ENCODE measurements around the gene BIN1. TPM values are rescaled to one million over a fixed set of nuclear protein-coding genes. Genes with fewer than 3 reads are reported as not detected.

BIN1 gene
- total RNA-seq, 1 experiment from 2014 or later, result 31.8 TPM

DNA sequence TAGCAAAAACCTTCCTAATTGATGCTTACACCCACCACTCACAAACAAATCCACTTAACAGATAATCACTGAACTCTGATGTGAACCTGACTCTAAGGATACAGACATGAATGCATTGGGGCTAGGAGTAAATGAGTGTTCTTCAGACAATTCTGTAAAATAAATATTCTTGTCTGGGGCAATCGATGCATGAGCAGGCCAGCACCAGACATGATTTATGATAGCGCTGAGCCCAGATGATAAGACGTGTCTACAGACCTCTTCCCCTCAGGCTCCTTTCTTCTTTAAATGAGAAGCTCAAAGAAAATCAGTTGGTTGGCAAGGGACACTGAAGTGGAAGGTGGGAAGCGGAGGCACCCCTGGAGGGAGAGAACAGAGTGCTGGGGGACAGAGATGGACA is 27.3 kb upstream of the BIN1 start:
- POLR2A ChIA-PET, result no interaction called here
- no peaks in the 10 kb centered on the region for H3K79me2 ChIP-seq (ENCODE audit: insufficient read depth, low read length)
- RAD21 ChIA-PET (ENCODE audit: low non-redundant PET in 1 of 2, low total read pairs in 2 of 2, uncharacterized antibody in 2 of 2, unreplicated experiment in 2 of 2), result no interaction called here
- H3K27me3 ChIP-seq (ENCODE audit: insufficient read depth, low read length), result no peaks in the 10 kb centered on the region
- intact Hi-C loops (cut with micrococcal nuclease), result no loop called here
- ATAC-seq (no peak), DNase-seq (ENCODE audit: low read depth, low spot score) (no peak)
- H3K4me2 ChIP-seq (ENCODE audit: low read length), result no peak overlapping the region
- H3K9me2 ChIP-seq (ENCODE audit: insufficient read depth), result no peaks in the 10 kb centered on the region
- TF ChIP-seq ELF1 (IDR thresholded peaks at IDR 0.05; ENCODE audit: borderline replicate concordance, low read depth), result no peak
- TF ChIP-seq, protein P1, sequence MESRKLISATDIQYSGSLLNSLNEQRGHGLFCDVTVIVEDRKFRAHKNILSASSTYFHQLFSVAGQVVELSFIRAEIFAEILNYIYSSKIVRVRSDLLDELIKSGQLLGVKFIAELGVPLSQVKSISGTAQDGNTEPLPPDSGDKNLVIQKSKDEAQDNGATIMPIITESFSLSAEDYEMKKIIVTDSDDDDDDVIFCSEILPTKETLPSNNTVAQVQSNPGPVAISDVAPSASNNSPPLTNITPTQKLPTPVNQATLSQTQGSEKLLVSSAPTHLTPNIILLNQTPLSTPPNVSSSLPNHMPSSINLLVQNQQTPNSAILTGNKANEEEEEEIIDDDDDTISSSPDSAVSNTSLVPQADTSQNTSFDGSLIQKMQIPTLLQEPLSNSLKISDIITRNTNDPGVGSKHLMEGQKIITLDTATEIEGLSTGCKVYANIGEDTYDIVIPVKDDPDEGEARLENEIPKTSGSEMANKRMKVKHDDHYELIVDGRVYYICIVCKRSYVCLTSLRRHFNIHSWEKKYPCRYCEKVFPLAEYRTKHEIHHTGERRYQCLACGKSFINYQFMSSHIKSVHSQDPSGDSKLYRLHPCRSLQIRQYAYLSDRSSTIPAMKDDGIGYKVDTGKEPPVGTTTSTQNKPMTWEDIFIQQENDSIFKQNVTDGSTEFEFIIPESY (IDR thresholded peaks at IDR 0.05; ENCODE audit: extremely low read depth, insufficient replicate concordance, low read length), result no peak
- no peak for TF ChIP-seq SP1 (IDR thresholded peaks at IDR 0.05; ENCODE audit: low read depth)
- TF ChIP-seq SIN3A (IDR thresholded peaks at IDR 0.05; ENCODE audit: low read depth), result no peak
- no peak for TF ChIP-seq SRF (IDR thresholded peaks at IDR 0.05; ENCODE audit: low read depth)
- no peak for TF ChIP-seq ZFX (IDR thresholded peaks at IDR 0.05)
- no peak for TF ChIP-seq TCF7L2 (IDR thresholded peaks at IDR 0.05; ENCODE audit: borderline replicate concordance, extremely low read depth, insufficient read depth, insufficient read length)
- H3K9me3 ChIP-seq (ENCODE audit: control insufficient read depth in 1 of 2, insufficient read depth in 1 of 2, low read depth in 1 of 2, low read length in 2 of 2), result no peaks in the 10 kb centered on the region
- CTCF ChIA-PET, result no interaction called here
- peaks cover under 1 to 1% of the 10 kb centered on the region in 2 experiments; a peak in 2 of 4 replicates for H3K4me1 ChIP-seq (ENCODE audit: control insufficient read depth in 1 of 2, insufficient read depth in 2 of 2, low read length in 2 of 2)
- H3K36me3 ChIP-seq (ENCODE audit: control insufficient read depth in 1 of 2, insufficient read depth in 2 of 2, low read length in 2 of 2), result no peaks in the 10 kb centered on the region
- H3K9ac ChIP-seq (ENCODE audit: low read length), result no peak overlapping the region
- H3K4me3 ChIP-seq (replicated peaks in 1 of 2; ENCODE audit: low read depth in 1 of 2, low read length in 2 of 2), result no peak overlapping the region
- no peak overlapping the region for H3K27ac ChIP-seq (ENCODE audit: low read depth, low read length)
- BruUV-seq (replicated peaks), result no TSS peak
- no peak overlapping the region for H2AFZ ChIP-seq (ENCODE audit: low read depth, low read length, poor library complexity, severe bottlenecking)
- no peaks in the 10 kb centered on the region for H4K20me1 ChIP-seq (ENCODE audit: insufficient read depth)

DNA sequence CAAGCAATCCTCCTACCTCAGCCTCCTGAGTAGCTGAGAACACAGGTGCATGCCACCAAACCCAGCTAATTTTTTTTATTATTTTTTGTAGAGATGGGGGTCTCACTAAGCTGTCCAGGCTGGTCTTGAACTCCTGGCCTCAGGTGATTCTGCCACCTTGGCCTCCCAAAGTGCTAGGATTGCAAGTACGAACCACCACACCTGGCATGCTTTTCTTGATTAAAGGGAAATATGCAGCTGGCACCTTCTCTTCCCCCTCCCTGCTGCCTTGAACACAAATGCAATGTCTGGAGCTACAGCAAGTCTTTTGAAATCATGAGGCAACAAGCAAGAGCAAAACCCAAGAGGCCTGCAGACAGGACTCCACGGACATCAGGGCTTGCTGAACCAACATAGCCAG is 26.8 kb upstream of the BIN1 start:
- peaks cover 4 to 6% of the 10 kb centered on the region in 2 experiments; a peak in 3 of 4 replicates for H3K4me1 ChIP-seq (ENCODE audit: control insufficient read depth in 1 of 2, insufficient read depth in 2 of 2, low read length in 2 of 2)
- H3K79me2 ChIP-seq (ENCODE audit: insufficient read depth, low read length), result no peaks in the 10 kb centered on the region
- H3K4me3 ChIP-seq (replicated peaks in 1 of 2; ENCODE audit: low read depth in 1 of 2, low read length in 2 of 2), result no peak overlapping the region
- DNase-seq (ENCODE audit: low read depth, low spot score) (no peak), ATAC-seq (no peak)
- intact Hi-C loops (cut with micrococcal nuclease), result no loop called here
- H3K9me2 ChIP-seq (ENCODE audit: insufficient read depth), result no peaks in the 10 kb centered on the region
- ChIA-PET CTCF (no interaction called here), POLR2A (no interaction called here), RAD21 (ENCODE audit: low non-redundant PET in 1 of 2, low total read pairs in 2 of 2, uncharacterized antibody in 2 of 2, unreplicated experiment in 2 of 2) (no interaction called here)
- H3K36me3 ChIP-seq (ENCODE audit: control insufficient read depth in 1 of 2, insufficient read depth in 2 of 2, low read length in 2 of 2), result no peaks in the 10 kb centered on the region
- no peaks in the 10 kb centered on the region for H4K20me1 ChIP-seq (ENCODE audit: insufficient read depth)
- H3K27me3 ChIP-seq (ENCODE audit: insufficient read depth, low read length), result no peaks in the 10 kb centered on the region
- no peaks in the 10 kb centered on the region for H3K9me3 ChIP-seq (ENCODE audit: control insufficient read depth in 1 of 2, insufficient read depth in 1 of 2, low read depth in 1 of 2, low read length in 2 of 2)
- no peak overlapping the region for H3K4me2 ChIP-seq (ENCODE audit: low read length)
- no TSS peak for BruUV-seq (replicated peaks)
- no peak overlapping the region for H3K27ac ChIP-seq (ENCODE audit: low read depth, low read length)
- no peak overlapping the region for H3K9ac ChIP-seq (ENCODE audit: low read length)
- no peak overlapping the region for H2AFZ ChIP-seq (ENCODE audit: low read depth, low read length, poor library complexity, severe bottlenecking)
- TF ChIP-seq POLR2AphosphoS5 (IDR thresholded peaks at IDR 0.05; ENCODE audit: low read depth, low read length) (no peak), RAD21 (IDR thresholded peaks at IDR 0.05; ENCODE audit: low read depth) (no peak), SP1 (IDR thresholded peaks at IDR 0.05; ENCODE audit: low read depth) (no peak), EGR1 (IDR thresholded peaks at IDR 0.05; ENCODE audit: low read depth) (no peak), POLR2A (IDR thresholded peaks at IDR 0.05; ENCODE audit: borderline replicate concordance, extremely low read depth, insufficient read depth, insufficient read length) (no peak), ZFX (IDR thresholded peaks at IDR 0.05) (no peak), SIN3A (IDR thresholded peaks at IDR 0.05; ENCODE audit: low read depth) (no peak), ZNF274 (IDR thresholded peaks at IDR 0.05; ENCODE audit: low read depth, low read length) (no peak), CBX3 (IDR thresholded peaks at IDR 0.05; ENCODE audit: low read depth) (no peak), CEBPB (IDR thresholded peaks at IDR 0.05; ENCODE audit: low read depth) (no peak), FOSL1 (IDR thresholded peaks at IDR 0.05; ENCODE audit: low read depth) (no peak), JUND (IDR thresholded peaks at IDR 0.05) (no peak)
- TF ChIP-seq, protein P2, sequence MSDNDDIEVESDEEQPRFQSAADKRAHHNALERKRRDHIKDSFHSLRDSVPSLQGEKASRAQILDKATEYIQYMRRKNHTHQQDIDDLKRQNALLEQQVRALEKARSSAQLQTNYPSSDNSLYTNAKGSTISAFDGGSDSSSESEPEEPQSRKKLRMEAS (IDR thresholded peaks at IDR 0.05), result no peak
- TF ChIP-seq, protein P3, sequence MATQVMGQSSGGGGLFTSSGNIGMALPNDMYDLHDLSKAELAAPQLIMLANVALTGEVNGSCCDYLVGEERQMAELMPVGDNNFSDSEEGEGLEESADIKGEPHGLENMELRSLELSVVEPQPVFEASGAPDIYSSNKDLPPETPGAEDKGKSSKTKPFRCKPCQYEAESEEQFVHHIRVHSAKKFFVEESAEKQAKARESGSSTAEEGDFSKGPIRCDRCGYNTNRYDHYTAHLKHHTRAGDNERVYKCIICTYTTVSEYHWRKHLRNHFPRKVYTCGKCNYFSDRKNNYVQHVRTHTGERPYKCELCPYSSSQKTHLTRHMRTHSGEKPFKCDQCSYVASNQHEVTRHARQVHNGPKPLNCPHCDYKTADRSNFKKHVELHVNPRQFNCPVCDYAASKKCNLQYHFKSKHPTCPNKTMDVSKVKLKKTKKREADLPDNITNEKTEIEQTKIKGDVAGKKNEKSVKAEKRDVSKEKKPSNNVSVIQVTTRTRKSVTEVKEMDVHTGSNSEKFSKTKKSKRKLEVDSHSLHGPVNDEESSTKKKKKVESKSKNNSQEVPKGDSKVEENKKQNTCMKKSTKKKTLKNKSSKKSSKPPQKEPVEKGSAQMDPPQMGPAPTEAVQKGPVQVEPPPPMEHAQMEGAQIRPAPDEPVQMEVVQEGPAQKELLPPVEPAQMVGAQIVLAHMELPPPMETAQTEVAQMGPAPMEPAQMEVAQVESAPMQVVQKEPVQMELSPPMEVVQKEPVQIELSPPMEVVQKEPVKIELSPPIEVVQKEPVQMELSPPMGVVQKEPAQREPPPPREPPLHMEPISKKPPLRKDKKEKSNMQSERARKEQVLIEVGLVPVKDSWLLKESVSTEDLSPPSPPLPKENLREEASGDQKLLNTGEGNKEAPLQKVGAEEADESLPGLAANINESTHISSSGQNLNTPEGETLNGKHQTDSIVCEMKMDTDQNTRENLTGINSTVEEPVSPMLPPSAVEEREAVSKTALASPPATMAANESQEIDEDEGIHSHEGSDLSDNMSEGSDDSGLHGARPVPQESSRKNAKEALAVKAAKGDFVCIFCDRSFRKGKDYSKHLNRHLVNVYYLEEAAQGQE (IDR thresholded peaks at IDR 0.05; ENCODE audit: low read depth), result no peak
